ENCODE measurements around the gene RAB3IL1.

RAB3IL1 gene

DNA sequence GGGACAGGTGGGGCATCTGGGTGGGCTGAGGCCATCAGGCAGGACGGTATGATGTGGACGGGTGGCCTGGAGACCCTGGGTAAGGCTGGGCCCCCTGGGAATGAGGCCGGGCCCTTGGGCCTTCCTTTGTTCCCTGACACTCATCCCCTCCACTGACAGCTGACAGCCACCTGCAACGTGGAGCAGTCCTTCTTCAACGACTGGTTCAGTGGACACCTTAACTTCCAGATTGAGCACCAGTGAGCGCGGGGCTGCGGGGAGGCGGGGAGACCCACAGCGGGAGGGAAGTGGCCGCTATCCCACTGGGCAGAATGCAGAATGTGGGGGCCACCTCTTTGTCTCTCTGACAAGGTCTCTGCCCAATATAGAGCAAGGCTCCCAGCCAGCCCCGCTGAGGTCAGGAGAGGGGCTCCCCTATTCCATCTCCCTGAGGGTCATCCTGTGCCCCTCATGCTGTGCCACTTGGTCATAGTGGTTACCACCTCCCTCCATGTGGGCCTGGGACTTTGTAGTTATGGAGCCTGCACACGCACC, 53.8 kb downstream of the RAB3IL1 start:
- no peak for DNase-seq

DNA sequence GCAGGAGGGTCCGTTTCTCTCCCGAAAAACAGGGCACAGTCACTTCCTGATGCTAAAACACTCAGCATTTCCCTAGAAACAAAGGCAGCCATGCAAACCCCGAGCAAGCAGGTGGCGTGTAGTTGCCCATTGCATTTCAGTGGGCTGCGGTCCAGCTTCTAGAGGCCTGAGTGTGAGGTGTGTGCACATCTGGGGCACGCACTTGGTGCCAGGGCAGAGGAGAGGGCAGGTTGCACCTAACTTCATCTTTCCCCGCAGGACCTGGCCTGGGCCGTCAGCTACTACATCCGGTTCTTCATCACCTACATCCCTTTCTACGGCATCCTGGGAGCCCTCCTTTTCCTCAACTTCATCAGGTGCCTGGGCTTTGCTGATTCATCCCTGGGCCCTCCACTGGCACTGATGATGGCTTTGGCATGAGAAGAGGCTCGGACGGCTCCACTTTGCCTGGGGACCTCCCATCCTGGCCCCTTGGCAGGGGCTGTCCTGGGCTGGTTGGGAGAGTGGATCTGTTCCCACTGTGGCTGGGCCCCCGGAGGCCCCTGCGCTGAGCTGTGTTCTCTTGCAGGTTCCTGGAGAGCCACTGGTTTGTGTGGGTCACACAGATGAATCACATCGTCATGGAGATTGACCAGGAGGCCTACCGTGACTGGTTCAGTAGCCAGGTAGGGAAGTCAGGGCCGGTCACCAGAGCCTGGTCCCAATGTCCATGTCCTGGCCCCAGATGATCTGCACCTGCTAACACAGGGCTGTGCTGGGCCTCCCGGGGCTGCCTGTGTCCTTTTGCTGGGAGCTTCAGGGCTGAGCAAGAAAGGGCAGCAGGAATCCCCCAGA, 54.4 kb downstream of the RAB3IL1 start:
- no peak for DNase-seq

DNA sequence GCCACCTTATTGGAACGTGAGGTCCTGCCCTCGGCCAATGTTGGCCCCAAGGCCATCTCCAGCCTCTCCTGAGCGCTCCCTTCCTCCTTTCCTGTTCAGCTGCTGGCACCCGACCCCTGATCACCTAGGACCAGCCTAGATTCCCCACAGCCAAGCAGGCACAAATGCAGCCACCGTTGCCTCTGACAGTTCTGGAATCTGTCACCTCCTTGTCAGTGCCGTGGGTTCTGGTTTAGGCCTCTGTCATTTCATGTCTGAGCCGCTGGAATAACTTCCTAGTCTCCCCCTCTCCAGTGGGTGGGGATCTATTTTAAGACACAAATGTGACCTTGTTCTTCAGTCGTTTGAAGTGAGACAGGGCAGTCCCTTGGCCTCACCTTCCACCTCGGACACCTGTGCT, 55.7 kb downstream of the RAB3IL1 start:
- DNase-seq, result no peak

DNA sequence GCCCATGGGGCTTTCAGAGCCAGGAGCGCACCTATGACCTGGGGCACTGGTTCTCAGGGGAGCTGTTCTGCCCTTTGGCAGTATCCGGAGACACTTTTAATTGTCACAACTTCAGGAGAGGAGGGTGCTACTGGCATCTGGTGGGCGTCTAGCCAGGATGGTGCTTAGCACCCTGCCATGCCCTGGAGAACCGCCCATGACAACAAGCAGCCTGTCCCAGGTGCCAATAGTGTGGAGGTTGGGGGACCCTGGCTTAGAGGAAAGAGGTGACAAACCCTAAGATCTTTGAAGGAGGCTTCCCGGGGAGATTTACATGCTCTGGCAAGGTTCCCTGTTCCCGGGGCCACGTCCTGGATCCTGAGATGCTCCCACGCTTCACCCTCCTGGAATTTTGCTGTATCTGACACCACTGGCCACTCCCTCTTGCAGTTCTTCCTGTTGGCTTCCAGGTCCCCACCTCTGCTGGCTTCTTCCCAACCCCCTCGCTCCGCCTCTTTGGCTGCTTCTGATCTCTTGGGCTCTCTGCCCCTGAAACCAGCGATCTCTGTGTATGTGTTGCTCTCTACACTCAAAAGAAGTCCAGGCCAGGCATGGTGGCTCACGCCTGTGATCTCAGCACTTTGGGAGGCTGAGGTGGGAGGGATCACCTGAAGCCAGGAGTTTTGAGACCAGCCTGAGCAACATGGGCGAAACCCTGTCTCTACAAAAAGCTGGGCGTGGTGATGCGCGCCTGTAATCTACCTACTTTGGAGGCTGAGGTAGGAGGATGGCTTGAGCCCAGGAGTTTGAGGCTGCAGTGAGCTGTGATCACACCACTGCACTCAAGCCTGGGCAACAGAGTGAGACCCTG, 57.1 kb downstream of the RAB3IL1 start:
- DNase-seq, result peak; percentile 6

DNA sequence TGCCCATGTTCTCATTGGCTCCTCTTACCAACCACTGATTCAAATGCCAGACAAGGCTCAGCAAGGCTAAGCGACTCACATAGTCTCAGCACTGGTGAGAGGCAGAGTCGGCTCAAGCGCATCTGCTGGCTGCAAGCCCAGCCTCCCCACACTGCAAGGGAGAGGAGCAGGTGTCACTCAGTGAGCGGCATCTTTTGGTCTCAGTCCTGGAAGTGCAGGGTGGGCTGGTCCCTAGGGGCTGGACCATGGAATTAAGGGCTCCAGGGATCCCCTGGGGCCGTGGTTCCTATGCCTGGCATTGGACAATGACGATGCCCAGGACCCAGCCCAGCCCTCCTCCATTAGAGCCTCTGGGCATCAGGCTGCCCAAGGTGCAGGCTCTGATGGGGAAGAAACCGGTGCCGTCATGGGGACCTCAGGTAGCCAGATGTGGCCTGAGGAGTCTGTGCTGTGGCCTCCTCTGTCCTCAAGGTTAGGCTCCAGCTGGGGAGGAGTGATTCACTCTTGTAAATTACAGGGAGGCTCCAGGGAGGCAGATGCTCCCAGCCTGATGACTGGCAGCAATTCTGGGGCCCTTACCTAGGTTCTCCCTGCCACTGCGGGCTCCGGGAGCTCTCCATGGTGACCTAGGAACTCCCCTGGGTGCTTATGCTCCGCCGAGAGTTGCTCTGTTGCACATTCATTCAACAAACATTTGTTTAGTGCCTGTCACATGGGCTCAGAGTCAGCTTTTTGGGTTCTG, 61.3 kb downstream of the RAB3IL1 start:
- no peak for DNase-seq

DNA sequence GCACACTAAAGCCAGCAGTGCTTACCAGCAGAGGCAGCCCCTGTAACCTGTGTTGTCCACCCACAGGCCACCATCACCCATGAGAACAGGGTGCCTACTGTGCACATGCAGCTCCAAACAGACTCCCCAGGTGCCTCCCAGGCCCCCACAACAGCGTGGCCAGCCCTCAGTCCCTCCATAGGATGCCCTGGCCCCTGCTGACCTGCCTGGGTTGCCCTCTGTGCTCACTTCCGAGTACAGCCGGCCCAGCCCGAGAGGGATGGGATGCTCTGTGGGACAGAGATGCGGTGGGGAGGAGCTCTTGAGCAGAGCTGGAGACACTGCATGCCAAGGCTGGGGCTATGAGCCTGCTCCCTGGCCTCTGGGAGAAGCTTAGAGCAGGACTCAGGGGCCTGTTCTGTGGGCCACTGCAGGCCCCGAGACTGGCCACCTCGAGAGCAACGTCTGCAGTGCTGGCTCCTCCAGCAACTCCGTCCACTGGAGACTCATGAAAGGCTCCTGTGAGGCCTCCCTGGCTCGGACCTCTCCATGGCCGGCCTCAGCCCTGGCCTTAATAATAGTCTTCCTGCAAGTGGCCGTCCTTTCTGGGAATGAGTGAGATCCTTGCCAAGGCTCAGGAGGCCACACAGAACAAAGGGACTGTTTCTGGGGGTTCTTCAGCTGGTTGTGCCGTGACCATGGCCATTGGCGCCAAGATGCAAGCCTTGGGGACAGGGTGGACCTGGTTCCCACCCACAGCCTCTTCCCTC, 62.2 kb downstream of the RAB3IL1 start:
- DNase-seq, result no peak

DNA sequence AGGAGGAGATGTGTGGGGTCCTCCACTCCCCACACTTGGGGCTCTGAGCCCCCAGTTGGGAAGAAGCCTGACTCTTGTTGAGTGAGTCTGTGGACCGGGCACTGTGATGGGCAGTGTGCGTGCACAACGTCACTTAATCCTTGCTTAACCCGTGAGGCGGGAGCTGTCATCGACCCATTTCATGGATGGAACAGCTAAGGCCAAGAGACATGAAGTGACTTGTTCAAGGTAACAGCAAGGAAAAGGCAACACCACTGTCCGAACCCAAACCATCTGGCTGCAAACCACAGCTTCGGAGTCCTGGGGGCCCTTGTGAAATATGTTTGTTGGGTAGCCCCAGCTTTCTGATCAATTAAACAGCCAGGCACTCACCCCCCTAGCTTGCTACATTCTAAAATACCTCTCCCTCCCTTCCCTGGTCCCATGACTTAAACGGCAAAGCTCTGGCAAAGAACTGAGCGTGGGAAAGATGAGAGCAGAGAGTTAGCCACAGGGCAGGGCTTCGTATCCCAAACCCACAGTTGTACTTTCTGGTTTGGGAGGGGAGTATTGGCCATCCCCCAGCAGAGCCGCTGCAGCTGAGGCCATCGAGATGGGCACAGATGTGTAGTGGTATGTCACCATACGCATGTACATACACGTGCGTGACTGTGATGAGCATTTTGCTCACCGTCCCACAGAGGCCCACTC, 63.0 kb downstream of the RAB3IL1 start:
- DNase-seq, result no peak

DNA sequence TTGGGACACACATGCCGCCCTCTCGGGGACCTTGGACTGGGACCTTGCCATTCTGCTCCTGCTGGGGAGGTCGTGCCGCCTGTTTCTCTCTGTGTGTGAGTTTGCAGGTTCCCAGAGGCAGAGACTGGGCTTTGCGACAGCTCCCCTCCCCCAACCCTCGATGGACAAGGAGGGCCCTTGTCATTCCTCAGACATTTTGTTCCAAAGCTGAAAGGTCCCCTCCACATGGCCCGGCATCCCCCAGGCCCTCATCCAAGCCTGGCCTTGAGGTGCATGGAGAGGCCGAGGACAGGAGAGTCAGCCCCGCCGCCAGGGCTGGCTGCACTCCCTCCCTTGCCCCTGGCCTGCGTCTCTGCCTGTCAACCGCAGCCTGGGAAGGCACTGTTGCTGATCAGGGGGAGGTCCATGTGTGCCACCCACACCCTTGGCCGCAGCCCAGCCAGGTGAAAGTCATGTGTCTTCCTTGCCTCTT, 63.6 kb downstream of the RAB3IL1 start:
- no peak for DNase-seq

DNA sequence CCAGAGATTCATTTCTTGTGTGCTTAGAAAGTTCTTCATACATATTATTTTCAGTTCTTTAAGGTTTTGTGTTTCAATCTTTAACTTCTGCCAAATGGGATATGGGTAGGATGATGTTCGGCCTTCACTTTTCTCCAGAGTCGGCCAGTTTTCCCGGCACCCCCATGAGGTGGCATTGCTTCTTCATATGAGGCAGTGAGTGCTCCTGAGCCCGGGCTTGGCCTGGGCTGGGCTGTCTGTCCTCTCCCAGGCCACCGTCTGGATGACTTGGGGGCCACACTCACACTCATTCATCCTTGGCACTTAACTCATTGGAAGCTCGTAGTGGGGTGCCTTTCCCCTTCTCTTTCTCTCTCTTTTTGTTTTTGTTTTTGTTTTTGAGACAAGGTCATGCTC, 65.5 kb downstream of the RAB3IL1 start:
- DNase-seq, result no peak

DNA sequence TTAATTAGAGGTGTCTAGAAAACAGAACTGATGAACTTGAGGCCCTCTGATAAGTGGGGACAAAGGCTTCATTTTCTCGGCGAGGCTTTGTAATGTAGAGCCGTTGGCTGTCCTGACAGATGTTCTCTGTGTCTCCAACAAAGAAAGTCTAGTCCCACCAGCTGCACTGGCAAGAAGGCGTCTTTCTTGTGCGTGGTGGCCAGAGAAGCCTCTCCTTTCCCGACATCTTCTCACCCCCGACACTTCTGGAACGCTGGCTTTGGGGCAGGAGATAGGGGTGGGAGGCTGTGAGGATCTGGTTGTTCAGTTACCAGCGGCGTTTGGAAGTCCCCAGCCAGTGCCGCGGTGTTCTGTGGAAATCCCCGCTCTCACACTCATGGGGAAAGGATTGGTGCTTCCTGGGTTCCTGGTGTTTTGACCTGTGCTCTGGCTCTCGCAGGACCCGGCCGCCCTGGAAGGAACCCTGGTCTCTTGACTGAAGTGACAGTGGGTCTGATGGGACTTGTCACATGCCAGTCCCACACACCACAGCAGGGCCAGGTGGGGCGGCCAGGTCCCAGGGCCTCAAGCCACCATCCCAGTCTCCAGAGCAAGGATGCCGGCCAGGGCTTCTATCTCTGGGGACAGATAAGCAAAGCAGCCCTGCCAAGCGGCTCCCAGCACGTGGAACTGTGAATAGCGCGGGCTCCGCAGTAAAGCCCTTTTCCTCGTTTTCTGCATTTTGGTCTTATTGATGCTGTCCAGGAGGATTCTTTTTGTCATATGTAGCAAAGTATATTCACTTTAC, 66.1 kb downstream of the RAB3IL1 start:
- DNase-seq, result no peak

DNA sequence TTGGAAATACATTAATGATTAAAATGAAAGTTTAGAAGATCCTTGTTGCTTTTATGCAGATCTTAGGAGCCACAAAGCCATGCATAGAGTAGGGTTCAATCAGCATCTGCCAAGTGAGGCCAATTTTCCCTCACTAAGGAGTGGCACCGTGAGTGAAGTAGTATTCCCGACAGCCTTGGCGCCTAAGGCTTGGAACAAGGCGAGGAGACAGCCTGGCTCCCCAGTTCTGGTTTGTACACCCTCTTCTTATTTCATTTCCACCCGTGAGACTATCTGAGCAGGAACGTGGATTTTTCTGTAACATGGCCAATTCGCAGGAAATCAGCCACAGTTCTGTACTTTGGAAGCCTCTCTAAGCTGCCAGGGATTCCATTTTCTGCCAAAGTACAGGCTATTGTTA, 66.7 kb downstream of the RAB3IL1 start:
- DNase-seq, result no peak

DNA sequence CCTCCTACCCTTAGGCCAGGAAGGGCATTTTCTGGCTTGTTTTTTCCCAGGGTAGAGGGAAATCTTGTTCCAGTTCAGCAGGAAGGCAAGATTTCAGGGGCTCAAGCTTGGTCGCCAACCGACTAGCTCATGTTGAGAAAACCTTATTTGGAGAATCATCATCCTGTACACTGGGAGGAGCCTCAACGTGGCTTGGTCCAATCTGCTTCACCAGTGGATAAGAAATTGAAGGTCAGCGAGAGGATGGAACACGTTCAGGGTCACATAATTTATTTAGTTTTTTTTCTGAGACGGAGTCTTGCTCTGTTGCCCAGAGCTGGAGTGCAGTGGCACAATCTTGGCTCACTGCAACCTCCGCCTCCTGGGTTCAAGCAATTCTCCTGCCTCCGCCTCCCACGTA, 68.7 kb downstream of the RAB3IL1 start:
- no peak for DNase-seq

DNA sequence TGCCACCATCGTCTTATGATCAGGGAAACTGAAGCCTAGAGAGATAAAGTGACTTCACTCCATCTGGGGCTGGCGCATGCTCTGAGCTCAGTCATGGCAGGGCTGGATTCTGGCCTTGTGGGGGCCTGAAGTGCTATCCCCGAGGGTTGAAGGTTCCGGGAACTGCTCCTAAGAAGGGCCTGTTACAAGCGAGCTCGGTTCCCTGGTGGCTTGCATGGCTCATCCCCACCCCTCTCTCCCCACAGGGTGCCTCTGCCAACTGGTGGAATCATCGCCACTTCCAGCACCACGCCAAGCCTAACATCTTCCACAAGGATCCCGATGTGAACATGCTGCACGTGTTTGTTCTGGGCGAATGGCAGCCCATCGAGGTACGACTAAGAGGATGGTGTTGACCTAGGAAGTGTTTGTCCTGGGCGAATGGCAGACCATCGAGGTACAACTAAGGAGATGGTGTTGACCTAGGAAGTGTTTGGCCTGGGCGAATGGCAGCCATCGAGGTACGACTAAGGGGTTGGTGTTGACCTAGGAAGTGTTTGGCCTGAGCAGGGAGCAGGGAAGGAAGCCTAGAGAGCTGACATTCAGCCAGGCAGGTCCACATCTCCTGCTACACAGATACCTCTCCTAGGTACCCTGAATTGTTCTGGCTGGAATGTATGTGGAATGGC, 69.3 kb downstream of the RAB3IL1 start:
- DNase-seq, result no peak
